ENCODE measurements around the gene MRNIP.
"Not testable (repeated sequence)": the region's sequence is repeated elsewhere in the genome, so short reads cannot be mapped to it uniquely, and the experiment has no call there.

The MRNIP gene

GRCh38 chr5:179792612-179793467 is 65.8 kb downstream of the MRNIP start:
- peak; percentile 22 for DNase-seq (ENCODE audit: low spot score)

- no peak for DNase-seq (ENCODE audit: low spot score)
Measured at GRCh38 chr5:179791881-179792611, 66.6 kb downstream of the MRNIP start.

- DNase-seq (ENCODE audit: low spot score): not testable (repeated sequence)
Measured at GRCh38 chr5:179789278-179789677, 69.3 kb downstream of the MRNIP start.

GRCh38 chr5:179788193-179788854 is 70.3 kb downstream of the MRNIP start:
- DNase-seq (ENCODE audit: low spot score): no peak
